Measurements from ENCODE around the gene SLC18A3. TPM values are rescaled to one million over a fixed set of nuclear protein-coding genes. Genes with fewer than 3 reads are reported as not detected.

Gene SLC18A3
- total and polyA plus RNA-seq, 7 experiments from 2014 or later = not detected

GRCh38 chr10:49602380-49603023 lies 7.6 kb upstream of the SLC18A3 start:
- H3K4me1 ChIP-seq (ENCODE audit: control insufficient read depth in 2 of 2, insufficient read depth in 2 of 2, low read length in 2 of 2) = no peaks in the 10 kb centered on the region
- intact Hi-C loops (cut with micrococcal nuclease) = no loop called here
- Mint-ChIP-seq H3K4me3 (no peak overlapping the region), H3K36me3 (peaks cover 0 to 9% (median 0%) of the 10 kb centered on the region in 5 donors), H3K27ac (no peak overlapping the region), H3K9me3 (peaks cover 0 to 15% (median 4%) of the 10 kb centered on the region in 11 donors), H3K27me3 (peaks cover 15 to 65% (median 61%) of the 10 kb centered on the region in 5 donors), H3K4me1 (peaks cover 0 to 16% (median 4%) of the 10 kb centered on the region in 7 donors)
- H3K4me3 ChIP-seq (ENCODE audit: low read length) = no peak overlapping the region
- ChIA-PET POLR2A (no interaction called here), CTCF (interaction anchor here (1.6 kb wide), 1 partner anchor 9 kb away, joined by 4 read pairs; no protein-coding TSS in a partner anchor)
- no peaks in the 10 kb centered on the region for H3K36me3 ChIP-seq (ENCODE audit: control insufficient read depth in 2 of 3, insufficient read depth in 3 of 3, low read length in 3 of 3)
- ATAC-seq (no peak), DNase-seq (no peak)
- no peaks in the 10 kb centered on the region for H3K27me3 ChIP-seq (ENCODE audit: control insufficient read depth in 2 of 2, insufficient read depth in 2 of 2, low read length in 2 of 2)
- no peak overlapping the region for H3K27ac ChIP-seq (ENCODE audit: low read depth, low read length)
- H3K9me3 ChIP-seq (ENCODE audit: control insufficient read depth in 2 of 3, low read length in 3 of 3) = no peaks in the 10 kb centered on the region

GRCh38 chr10:49605216-49605938 lies 4.7 kb upstream of the SLC18A3 start:
- ChIA-PET POLR2A (no interaction called here), CTCF (no interaction called here)
- Histone ChIP-seq H3K27ac (ENCODE audit: low read depth, low read length) (no peak overlapping the region), H3K27me3 (ENCODE audit: control insufficient read depth in 2 of 2, insufficient read depth in 2 of 2, low read length in 2 of 2) (peaks cover 0 to 4% of the 10 kb centered on the region in 2 donors), H3K4me3 (ENCODE audit: low read length) (no peak overlapping the region), H3K36me3 (ENCODE audit: control insufficient read depth in 2 of 3, insufficient read depth in 3 of 3, low read length in 3 of 3) (no peaks in the 10 kb centered on the region), H3K9me3 (ENCODE audit: control insufficient read depth in 2 of 3, low read length in 3 of 3) (no peaks in the 10 kb centered on the region), H3K4me1 (ENCODE audit: control insufficient read depth in 2 of 2, insufficient read depth in 2 of 2, low read length in 2 of 2) (no peaks in the 10 kb centered on the region)
- Mint-ChIP-seq H3K27ac (no peak overlapping the region), H3K9me3 (peaks cover 0 to 22% (median 6%) of the 10 kb centered on the region in 11 donors), H3K4me1 (peaks cover 0 to 18% (median 8%) of the 10 kb centered on the region in 7 donors), H3K27me3 (peaks cover 36 to 79% (median 74%) of the 10 kb centered on the region in 5 donors), H3K36me3 (peaks cover 0 to 12% (median 0%) of the 10 kb centered on the region in 5 donors), H3K4me3 (no peak overlapping the region)
- no peak for ATAC-seq
- no peak for DNase-seq
- intact Hi-C loops (cut with micrococcal nuclease) = no loop called here

- CTCF ChIA-PET = no interaction called here
- Mint-ChIP-seq H3K27me3 (peaks cover 39 to 74% (median 69%) of the 10 kb centered on the region in 5 donors), H3K4me3 (no peak overlapping the region), H3K36me3 (peaks cover 0 to 12% (median 0%) of the 10 kb centered on the region in 5 donors), H3K4me1 (peaks cover 0 to 18% (median 8%) of the 10 kb centered on the region in 7 donors), H3K27ac (peak overlapping the region in 1 of 9 donors; percentile 58), H3K9me3 (peaks cover 0 to 22% (median 6%) of the 10 kb centered on the region in 11 donors)
- ATAC-seq = no peak
- Histone ChIP-seq H3K36me3 (ENCODE audit: control insufficient read depth in 2 of 3, insufficient read depth in 3 of 3, low read length in 3 of 3) (no peaks in the 10 kb centered on the region), H3K27ac (ENCODE audit: low read depth, low read length) (no peak overlapping the region), H3K4me3 (ENCODE audit: low read length) (no peak overlapping the region), H3K4me1 (ENCODE audit: control insufficient read depth in 2 of 2, insufficient read depth in 2 of 2, low read length in 2 of 2) (no peaks in the 10 kb centered on the region), H3K27me3 (ENCODE audit: control insufficient read depth in 2 of 2, insufficient read depth in 2 of 2, low read length in 2 of 2) (peaks cover 0 to 4% of the 10 kb centered on the region in 2 donors), H3K9me3 (ENCODE audit: control insufficient read depth in 2 of 3, low read length in 3 of 3) (no peaks in the 10 kb centered on the region)
- POLR2A ChIA-PET = no interaction called here
- intact Hi-C loops (cut with micrococcal nuclease) = no loop called here
- peak in 1 of 9 donors; percentile 3 for DNase-seq
These were observed 4.1 kb upstream of the SLC18A3 start for GRCh38 chr10:49605939-49606509.

- peak; percentile 82 for ATAC-seq
- H3K27me3 Mint-ChIP-seq = peaks cover 49 to 76% (median 71%) of the 10 kb centered on the region in 5 donors
- H3K9me3 Mint-ChIP-seq = peaks cover 0 to 24% (median 8%) of the 10 kb centered on the region in 11 donors
- H3K27me3 ChIP-seq (ENCODE audit: control insufficient read depth in 2 of 2, insufficient read depth in 2 of 2, low read length in 2 of 2) = peaks cover 0 to 4% of the 10 kb centered on the region in 2 donors
- H3K27ac Mint-ChIP-seq = no peak overlapping the region
- H3K9me3 ChIP-seq (ENCODE audit: control insufficient read depth in 2 of 3, low read length in 3 of 3) = no peaks in the 10 kb centered on the region
- ChIA-PET CTCF (no interaction called here), POLR2A (no interaction called here)
- no peaks in the 10 kb centered on the region for H3K36me3 ChIP-seq (ENCODE audit: control insufficient read depth in 2 of 3, insufficient read depth in 3 of 3, low read length in 3 of 3)
- no peak overlapping the region for H3K4me3 ChIP-seq (ENCODE audit: low read length)
- H3K4me1 ChIP-seq (ENCODE audit: control insufficient read depth in 2 of 2, insufficient read depth in 2 of 2, low read length in 2 of 2) = no peaks in the 10 kb centered on the region
- peaks cover 0 to 12% (median 0%) of the 10 kb centered on the region in 5 donors for H3K36me3 Mint-ChIP-seq
- no peak overlapping the region for H3K4me3 Mint-ChIP-seq
- H3K4me1 Mint-ChIP-seq = peaks cover 4 to 18% (median 8%) of the 10 kb centered on the region in 7 donors
- peak; percentile 26 to 86 (median 58) for DNase-seq
- H3K27ac ChIP-seq (ENCODE audit: low read depth, low read length) = no peak overlapping the region
- intact Hi-C loops (cut with micrococcal nuclease) = loop anchor here in 1 of 2 donors (1.0 kb wide), 2 partner anchors 155 to 209 kb away; partner anchors contain the start of gene OGDHL
These were observed 3.1 kb upstream of the SLC18A3 start for GRCh38 chr10:49606981-49607535.

DNA sequence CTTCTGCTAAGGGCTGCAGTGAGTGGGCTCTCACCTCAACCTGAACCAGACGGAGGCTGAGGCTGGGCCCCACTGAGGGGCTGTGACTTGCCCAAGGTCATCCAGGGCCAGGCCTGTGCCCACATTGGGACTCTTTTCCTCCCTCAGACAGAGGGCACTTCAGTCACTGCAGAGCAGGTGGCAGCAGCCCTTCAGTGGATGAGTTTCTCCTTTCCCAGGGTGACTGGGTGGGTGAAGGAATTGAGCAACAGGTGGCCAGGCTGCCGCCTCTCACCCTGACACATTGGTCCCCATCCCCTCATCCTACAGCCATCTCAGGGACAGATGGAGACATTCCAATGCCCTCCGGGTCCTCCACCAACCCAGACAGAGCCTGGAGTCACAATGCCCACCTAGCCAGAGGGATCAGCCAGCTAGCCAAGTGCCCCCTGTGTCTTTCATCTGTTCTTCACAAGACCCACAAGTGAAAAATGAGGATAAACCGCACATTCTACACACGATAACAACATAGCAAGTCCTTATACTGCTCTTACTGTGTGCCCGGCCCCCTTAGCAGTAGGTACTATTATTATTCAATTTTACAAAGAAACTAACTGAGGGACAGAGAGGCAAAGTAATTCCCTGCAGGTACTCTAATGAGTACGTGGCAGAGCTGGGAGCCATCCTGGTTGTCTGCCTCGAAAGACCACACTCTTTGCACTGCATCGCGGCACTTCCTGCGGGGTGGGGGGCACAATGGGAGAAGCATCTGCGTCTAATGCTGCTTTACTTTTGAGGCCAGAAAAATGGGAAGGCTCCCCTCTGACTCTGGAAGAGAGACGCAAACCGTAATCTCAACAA lies 1.7 kb upstream of the SLC18A3 start:
- H3K9me3 Mint-ChIP-seq = peaks cover 0 to 31% (median 11%) of the 10 kb centered on the region in 11 donors
- DNase-seq = no peak
- ATAC-seq = no peak
- Histone ChIP-seq H3K36me3 (ENCODE audit: control insufficient read depth in 2 of 3, insufficient read depth in 3 of 3, low read length in 3 of 3) (no peaks in the 10 kb centered on the region), H3K9me3 (ENCODE audit: control insufficient read depth in 2 of 3, low read length in 3 of 3) (no peaks in the 10 kb centered on the region), H3K27ac (ENCODE audit: low read depth, low read length) (no peak overlapping the region), H3K4me3 (ENCODE audit: low read length) (no peak overlapping the region), H3K27me3 (ENCODE audit: control insufficient read depth in 2 of 2, insufficient read depth in 2 of 2, low read length in 2 of 2) (peaks cover 4 to 5% of the 10 kb centered on the region in 2 donors), H3K4me1 (ENCODE audit: control insufficient read depth in 2 of 2, insufficient read depth in 2 of 2, low read length in 2 of 2) (no peaks in the 10 kb centered on the region)
- ChIA-PET POLR2A (no interaction called here), CTCF (no interaction called here)
- H3K27me3 Mint-ChIP-seq = peaks cover 62 to 76% (median 72%) of the 10 kb centered on the region in 5 donors
- peaks cover 0 to 15% (median 0%) of the 10 kb centered on the region in 5 donors for H3K36me3 Mint-ChIP-seq
- H3K4me3 Mint-ChIP-seq = peak overlapping the region in 2 of 10 donors; percentile 12 to 18
- H3K27ac Mint-ChIP-seq = peak overlapping the region in 1 of 9 donors; percentile 7
- peaks cover 4 to 24% (median 11%) of the 10 kb centered on the region in 7 donors for H3K4me1 Mint-ChIP-seq
- intact Hi-C loops (cut with micrococcal nuclease) = no loop called here

DNA sequence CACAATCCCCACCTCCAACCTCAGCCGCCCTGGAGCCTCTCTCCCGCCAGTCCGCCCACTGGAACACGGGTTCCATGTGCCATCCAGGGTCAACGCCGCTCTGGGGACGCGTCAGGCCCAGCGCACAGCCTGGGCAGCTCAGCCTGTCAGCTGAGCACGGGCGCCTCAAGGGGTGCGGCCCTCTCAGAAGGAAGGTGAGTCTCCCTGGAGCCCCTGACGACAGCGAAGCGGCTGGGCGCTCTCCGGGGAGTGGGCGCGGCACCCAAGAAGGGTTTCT lies 1.2 kb upstream of the SLC18A3 start:
- Mint-ChIP-seq H3K9me3 (peaks cover 0 to 34% (median 13%) of the 10 kb centered on the region in 11 donors), H3K27me3 (peaks cover 68 to 77% (median 72%) of the 10 kb centered on the region in 5 donors), H3K36me3 (peaks cover 0 to 15% (median 0%) of the 10 kb centered on the region in 5 donors), H3K4me1 (peaks cover 4 to 30% (median 12%) of the 10 kb centered on the region in 7 donors), H3K27ac (peak overlapping the region in 1 of 9 donors; percentile 33), H3K4me3 (peak overlapping the region in 1 of 10 donors; percentile 18)
- Histone ChIP-seq H3K4me1 (ENCODE audit: control insufficient read depth in 2 of 2, insufficient read depth in 2 of 2, low read length in 2 of 2) (no peaks in the 10 kb centered on the region), H3K9me3 (ENCODE audit: control insufficient read depth in 2 of 3, low read length in 3 of 3) (no peaks in the 10 kb centered on the region), H3K27me3 (ENCODE audit: control insufficient read depth in 2 of 2, insufficient read depth in 2 of 2, low read length in 2 of 2) (peaks cover 5 to 8% of the 10 kb centered on the region in 2 donors), H3K27ac (ENCODE audit: low read depth, low read length) (no peak overlapping the region), H3K36me3 (ENCODE audit: control insufficient read depth in 2 of 3, insufficient read depth in 3 of 3, low read length in 3 of 3) (no peaks in the 10 kb centered on the region), H3K4me3 (ENCODE audit: low read length) (no peak overlapping the region)
- intact Hi-C loops (cut with micrococcal nuclease) = no loop called here
- POLR2A ChIA-PET = no interaction called here
- DNase-seq (no peak), ATAC-seq (no peak)
- CTCF ChIA-PET = no interaction called here

Data from naive thymus-derived CD4-positive, alpha-beta T cell (primary cell).